Esophagus (tissue), 2 donors: Measurements from ENCODE around the gene AGMAT. TPM values are rescaled to one million over a fixed set of nuclear protein-coding genes. Genes with fewer than 3 reads are reported as not detected.
"Not testable (repeated sequence)": the region's sequence is repeated elsewhere in the genome, so short reads cannot be mapped to it uniquely, and the experiment has no call there.

Source experiments
- H3K27ac ChIP-seq, 2 donors: one replicate each; pipeline ENCODE4 v1.5.1; 2013; ENCODE audit warnings: low read depth in 2 of 2, mild to moderate bottlenecking in 2 of 2, inconsistent platforms in 1 of 2, low read length in 1 of 2, moderate library complexity in 1 of 2
- H3K27me3 ChIP-seq, 2 donors: one replicate each; pipeline ENCODE4 v1.6.1; 2013; ENCODE audit warnings: low read length in 2 of 2, control low read depth in 1 of 2, mild to moderate bottlenecking in 1 of 2; ENCODE audit not compliant: insufficient read depth in 2 of 2, control insufficient read depth in 1 of 2
- H3K36me3 ChIP-seq, 2 donors: one replicate each; pipeline ENCODE4 v1.6.1; 2013; ENCODE audit warnings: low read length in 1 of 2; ENCODE audit not compliant: control insufficient read depth in 2 of 2, insufficient read depth in 2 of 2
- H3K4me1 ChIP-seq, 2 donors: one replicate each; pipeline ENCODE4 v1.6.1; 2013; ENCODE audit warnings: low read length in 1 of 2; ENCODE audit not compliant: control insufficient read depth in 2 of 2, insufficient read depth in 2 of 2
- H3K4me3 ChIP-seq, 2 donors: one replicate each; pipeline ENCODE4 v1.5.1; 2013; ENCODE audit warnings: low read length in 2 of 2, mild to moderate bottlenecking in 2 of 2, low read depth in 1 of 2, moderate library complexity in 1 of 2
- H3K9me3 ChIP-seq, 2 donors: one replicate each; pipeline ENCODE4 v1.6.1; 2013; ENCODE audit warnings: mild to moderate bottlenecking in 2 of 2, low read depth in 1 of 2, low read length in 1 of 2, moderate library complexity in 1 of 2; ENCODE audit not compliant: control insufficient read depth in 2 of 2, insufficient read depth in 1 of 2
- WGBS, 2 donors: extraction: QIAGEN DNeasy Blood & Tissue Kit; methylation state at CpG; one replicate each; pipeline ENCODE4 v1.1.7; 2013; 5-methylcytosine and 5-hydroxymethylcytosine counted together
- polyA plus RNA-seq, 2 donors: library from polyadenylated mRNA; stranded (reverse); fragments of 200-250 nt; gene quantifications; one replicate each; pipeline ENCODE4 v1.2.3, GENCODE V29; 2013
- donor health status: healthy with polysubstance abuse.
- donor health status: Bipolar disorder and iron deficiency.

AGMAT gene
- polyA plus RNA-seq, 2 donors: 0.16 to 0.27 TPM

DNA sequence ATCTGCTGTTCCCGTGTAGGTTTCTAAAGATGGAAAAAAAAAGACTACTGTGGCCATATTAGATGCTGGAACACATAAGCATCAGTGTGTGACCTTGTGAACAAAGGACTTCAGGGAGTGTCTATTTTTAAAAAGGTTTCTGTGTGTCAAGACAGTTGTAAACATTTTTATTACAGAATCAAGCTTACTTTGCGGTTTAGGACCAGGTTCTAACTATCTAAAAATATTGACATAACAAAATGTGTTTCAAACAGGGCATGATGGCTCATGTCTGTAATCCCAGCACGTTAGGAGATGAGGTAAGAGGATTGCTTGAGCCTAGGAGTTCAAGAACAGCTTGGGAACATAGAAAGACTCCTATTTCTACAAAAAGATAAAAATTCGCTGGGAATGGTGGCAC lies 25.3 kb upstream of the AGMAT start:
- no peaks in the 10 kb centered on the region for H3K36me3 ChIP-seq
- H3K9me3 ChIP-seq: no peaks in the 10 kb centered on the region
- H3K4me1 ChIP-seq: no peaks in the 10 kb centered on the region
- WGBS, 2 donors: 39 to 57% methylated on average over 4 of the region's 4 CpGs
- H3K27me3 ChIP-seq: no peaks in the 10 kb centered on the region
- H3K27ac ChIP-seq: no peak overlapping the region
- H3K4me3 ChIP-seq: no peak overlapping the region

DNA sequence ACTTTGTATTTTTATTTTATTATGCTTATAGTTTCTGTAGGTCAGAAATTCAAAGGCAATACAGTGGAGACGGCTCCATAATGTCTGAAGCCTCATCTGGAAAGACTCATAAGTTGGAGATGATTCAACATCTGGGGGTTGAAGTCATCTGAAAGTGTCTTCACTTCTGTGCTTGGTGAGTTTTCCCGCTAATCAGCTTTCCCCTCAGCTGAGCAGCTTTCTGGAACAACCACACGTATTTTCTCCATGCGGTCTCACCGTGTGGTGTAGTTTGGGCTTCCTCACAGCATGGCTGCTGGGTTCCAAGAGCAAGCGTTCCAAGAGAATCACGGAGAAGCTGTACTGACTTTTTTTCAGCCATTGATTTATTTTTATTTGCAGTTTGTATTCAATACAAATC lies 24.8 kb upstream of the AGMAT start:
- H3K9me3 ChIP-seq: no peaks in the 10 kb centered on the region
- no peak overlapping the region for H3K27ac ChIP-seq
- no peaks in the 10 kb centered on the region for H3K36me3 ChIP-seq
- no peak overlapping the region for H3K4me3 ChIP-seq
- H3K4me1 ChIP-seq: no peaks in the 10 kb centered on the region
- 85 to 89% methylated on average over 7 of the region's 7 CpGs for WGBS, 2 donors
- H3K27me3 ChIP-seq: no peaks in the 10 kb centered on the region

DNA sequence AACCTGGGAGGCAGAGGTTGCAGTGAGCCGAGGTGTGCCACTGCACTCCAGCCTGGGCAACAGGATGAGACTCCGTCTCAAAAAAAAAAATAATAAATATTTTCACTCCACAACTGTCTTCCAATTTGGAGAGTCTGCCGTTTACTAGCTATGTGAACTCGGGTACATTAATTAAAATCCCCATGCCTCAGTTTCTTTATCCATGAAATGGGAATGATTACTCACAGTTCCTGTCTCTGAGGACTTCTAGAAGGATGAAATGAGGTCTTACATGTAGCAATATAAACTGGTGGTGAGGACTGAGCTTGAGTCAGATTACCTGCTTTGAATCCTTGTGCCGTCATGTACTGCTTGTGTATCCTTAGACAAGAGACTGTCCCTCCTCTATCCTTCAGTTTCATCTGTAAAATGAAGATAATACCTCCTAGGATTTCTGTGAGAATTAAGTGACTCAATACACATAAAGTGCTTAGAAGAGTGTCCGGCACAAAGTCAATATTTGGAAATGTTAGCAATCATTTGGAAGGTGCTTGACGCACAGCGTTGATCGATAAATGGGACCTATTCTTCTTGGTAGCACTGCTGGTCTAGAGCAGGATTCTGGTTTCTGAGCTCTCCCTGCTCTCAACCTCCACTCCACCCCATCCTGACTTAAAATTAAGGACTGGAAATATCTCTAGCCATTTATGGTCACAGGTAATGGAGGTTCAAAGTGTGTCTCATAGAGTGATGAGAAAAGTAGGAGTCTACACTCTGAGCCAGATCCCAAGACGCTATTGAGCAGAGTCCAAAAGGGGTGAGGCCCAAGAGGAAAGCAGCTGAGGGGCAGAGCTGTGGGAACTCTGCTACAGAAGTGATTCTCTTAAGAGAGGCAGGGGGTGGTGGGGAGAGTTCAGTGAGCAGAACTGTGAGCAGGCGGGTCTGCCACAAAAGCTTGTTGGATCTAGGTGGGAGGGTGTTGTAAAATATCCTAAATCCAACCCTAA lies 20.8 kb upstream of the AGMAT start:
- Histone ChIP-seq H3K4me1 (peaks cover 0 to 3% of the 10 kb centered on the region in 2 donors), H3K4me3 (no peak overlapping the region), H3K27ac (no peak overlapping the region), H3K27me3 (no peaks in the 10 kb centered on the region), H3K36me3 (no peaks in the 10 kb centered on the region), H3K9me3 (no peaks in the 10 kb centered on the region)
- 77 to 86% methylated on average over 11 of the region's 11 CpGs for WGBS, 2 donors

DNA sequence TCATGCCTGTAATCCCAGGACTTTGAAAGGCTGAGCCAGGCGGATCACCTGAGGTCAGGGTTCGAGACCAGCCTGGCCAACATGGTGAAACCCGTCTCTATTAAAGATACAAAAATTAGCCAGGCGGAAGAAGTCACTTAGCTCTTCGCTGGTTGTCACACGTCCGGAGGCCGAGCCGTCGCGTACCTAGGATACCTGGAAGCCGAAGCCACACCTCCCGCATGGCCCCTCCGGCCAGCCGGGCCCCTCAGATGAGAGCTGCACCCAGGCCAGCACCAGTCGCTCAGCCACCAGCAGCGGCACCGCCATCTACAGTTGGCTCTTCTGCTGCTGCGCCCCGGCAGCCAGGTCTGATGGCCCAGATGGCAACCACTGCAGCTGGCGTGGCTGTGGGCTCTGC lies 19.5 kb upstream of the AGMAT start:
- H3K36me3 ChIP-seq, H3K9me3 ChIP-seq, H3K27me3 ChIP-seq, H3K4me1 ChIP-seq, H3K4me3 ChIP-seq: not testable (repeated sequence)
- WGBS, 2 donors: 96% methylated on average over 21 of the region's 21 CpGs
- peak overlapping the region in 1 of 2 donors; percentile 97 for H3K27ac ChIP-seq

DNA sequence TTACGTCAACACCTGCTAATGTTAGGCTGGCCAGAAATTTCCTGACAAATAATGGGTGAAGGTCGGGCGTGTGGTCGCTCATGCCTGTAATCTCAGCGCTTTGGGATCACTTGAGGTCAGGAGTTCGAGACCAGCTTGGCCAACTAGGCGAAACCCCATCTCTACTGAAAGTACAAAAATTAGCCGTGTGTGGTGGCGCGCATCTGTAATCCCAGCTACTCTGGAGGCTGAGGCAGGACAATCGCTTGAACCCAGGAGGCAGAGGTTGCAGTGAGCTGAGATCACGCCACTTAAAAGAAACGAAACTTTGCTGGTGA lies 19.1 kb upstream of the AGMAT start:
- H3K9me3 ChIP-seq, H3K27me3 ChIP-seq, H3K36me3 ChIP-seq, H3K4me1 ChIP-seq: not testable (repeated sequence)
- H3K27ac ChIP-seq: peak overlapping the region; percentile 97
- H3K4me3 ChIP-seq: peak overlapping the region; percentile 63 to 86
- 63 to 69% methylated on average over 13 of the region's 13 CpGs for WGBS, 2 donors

DNA sequence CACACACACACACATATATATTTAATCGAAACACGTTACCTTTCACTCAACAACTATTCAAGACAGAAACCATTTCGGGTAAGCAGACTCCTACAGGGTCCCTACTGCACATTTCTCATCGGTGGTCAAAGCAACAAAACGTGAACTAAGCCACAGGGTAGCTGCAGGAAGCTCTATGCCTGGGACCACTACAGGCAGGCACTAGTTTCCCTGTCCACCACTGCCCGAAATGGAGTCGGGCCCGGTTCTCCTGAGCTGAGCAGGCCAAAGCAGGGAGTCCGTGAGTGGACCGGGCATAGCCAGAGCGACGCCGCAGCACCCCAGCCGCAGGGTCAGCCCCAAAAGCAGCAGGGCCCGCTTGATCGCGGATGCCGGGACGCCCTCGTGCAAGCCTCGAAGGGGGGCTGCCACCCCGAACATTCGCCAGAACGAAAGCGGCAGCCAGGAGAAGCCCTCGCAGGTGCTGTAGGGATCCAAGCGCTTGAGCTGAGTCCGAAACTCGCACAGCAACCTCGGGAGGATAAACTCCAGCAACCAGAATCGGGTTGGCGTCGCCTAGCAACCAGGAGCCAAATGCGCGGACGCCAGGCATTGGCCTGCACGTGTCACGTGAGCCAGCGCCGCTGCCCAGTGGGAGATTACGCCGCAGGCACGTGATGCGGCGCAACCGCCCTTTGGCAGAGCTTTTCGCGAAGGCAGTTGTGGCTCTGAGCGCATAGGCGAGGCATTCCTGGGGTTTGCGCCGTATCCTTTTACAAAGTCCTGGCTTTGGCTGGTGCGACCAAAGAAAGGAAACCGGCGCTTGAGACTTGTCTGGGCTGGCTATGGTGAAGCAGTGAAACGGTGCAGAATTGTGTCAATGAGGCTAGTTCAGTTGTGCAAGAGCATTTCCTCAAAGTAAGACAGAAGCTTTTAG lies 18.5 kb upstream of the AGMAT start:
- WGBS, 2 donors: 1 to 2% methylated on average over 56 of the region's 56 CpGs
- H3K9me3 ChIP-seq: no peaks in the 10 kb centered on the region
- H3K4me1 ChIP-seq: peaks cover 0 to 3% of the 10 kb centered on the region in 2 donors
- no peaks in the 10 kb centered on the region for H3K36me3 ChIP-seq
- H3K4me3 ChIP-seq: peak overlapping the region; percentile 63 to 86
- H3K27me3 ChIP-seq: no peaks in the 10 kb centered on the region
- H3K27ac ChIP-seq: peak overlapping the region; percentile 97

DNA sequence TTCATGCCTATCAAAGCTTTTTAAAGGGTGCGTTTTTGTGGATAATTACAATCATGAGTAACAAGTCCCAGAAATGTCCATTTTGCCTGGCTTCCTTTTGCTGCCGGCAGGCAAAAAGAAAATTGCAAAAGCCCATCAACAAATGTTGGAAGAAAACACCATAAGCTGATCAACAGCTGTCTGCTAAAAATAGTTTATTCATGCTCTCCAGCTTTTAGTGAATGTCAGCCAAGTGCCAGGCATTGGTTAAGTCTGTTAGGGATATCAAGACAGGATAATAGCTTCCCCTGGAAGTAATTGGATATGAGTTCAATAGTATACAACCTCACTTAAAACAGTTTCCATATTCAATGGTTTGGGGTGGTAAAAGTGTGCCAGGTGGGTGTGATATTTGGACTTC lies 13.6 kb upstream of the AGMAT start:
- no peak overlapping the region for H3K4me3 ChIP-seq
- H3K9me3 ChIP-seq: no peaks in the 10 kb centered on the region
- no peaks in the 10 kb centered on the region for H3K4me1 ChIP-seq
- no peak overlapping the region for H3K27ac ChIP-seq
- no peaks in the 10 kb centered on the region for H3K27me3 ChIP-seq
- H3K36me3 ChIP-seq: no peaks in the 10 kb centered on the region
- WGBS, 2 donors: 55 to 56% methylated on average over 2 of the region's 2 CpGs

DNA sequence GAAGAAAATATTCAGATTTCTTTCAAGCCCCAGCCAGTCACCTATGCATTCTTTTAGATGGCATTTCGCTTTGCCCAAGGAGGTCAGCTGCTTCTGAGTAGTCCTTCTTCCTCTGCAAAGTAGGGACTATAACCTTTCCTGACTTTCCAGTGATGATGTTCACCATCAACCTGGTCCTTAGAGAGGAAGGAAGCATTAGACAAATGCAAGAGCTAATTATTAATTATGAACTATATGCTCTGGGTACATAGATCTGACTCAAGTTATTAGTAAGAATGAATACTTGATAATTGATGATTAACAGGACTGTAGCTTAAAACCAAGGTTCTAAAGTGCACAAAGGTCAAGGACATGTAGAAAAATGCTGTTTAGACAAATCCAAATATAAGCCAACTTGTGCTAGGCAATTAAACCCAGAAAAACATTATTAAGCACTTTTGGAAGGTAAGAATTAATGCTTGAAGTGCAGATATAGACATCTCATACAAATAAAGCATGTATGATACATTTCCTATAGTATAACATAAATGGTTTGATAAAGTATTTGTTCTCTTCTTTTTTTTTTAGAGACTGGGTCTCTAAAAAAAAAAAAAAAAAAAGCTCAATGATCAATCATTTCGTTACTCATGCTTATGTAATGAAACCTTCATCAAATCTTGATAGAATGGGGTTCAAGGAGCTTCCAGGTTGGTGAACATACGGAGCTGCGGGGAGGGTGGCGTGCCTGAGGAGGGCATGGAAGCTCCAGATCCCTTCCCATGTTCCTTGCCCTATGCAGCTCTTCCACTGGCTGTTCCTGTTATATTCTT lies 11.2 kb upstream of the AGMAT start:
- Histone ChIP-seq H3K36me3 (no peaks in the 10 kb centered on the region), H3K27me3 (no peaks in the 10 kb centered on the region), H3K9me3 (no peaks in the 10 kb centered on the region), H3K27ac (no peak overlapping the region), H3K4me1 (no peaks in the 10 kb centered on the region), H3K4me3 (no peak overlapping the region)
- 73 to 85% methylated on average over 5 of the region's 5 CpGs for WGBS, 2 donors

DNA sequence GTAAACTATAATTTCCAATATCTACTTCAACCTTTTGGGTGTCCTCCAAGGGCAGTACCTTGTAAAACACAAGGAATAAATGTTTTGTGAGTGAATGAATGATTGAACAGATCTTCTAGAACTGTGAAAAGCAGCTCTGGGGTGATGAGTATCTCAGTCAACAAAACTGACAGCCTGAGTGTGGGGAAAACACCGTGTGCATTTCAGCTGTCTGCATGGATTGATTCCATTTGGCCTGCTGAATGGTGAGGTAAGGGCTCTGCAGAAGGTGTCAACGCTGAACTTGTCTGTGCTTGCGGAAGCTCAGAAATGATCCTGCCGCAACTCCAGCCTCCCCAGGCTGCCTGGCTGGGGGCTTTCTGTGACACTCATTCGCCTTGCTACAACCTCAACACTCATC lies 7.4 kb upstream of the AGMAT start:
- no peaks in the 10 kb centered on the region for H3K4me1 ChIP-seq
- WGBS, 2 donors: 28 to 58% methylated on average over 5 of the region's 5 CpGs

More for the DNA sequence above, 7.4 kb upstream of the AGMAT start:
- no peak overlapping the region for H3K4me3 ChIP-seq
- H3K36me3 ChIP-seq: no peaks in the 10 kb centered on the region
- no peaks in the 10 kb centered on the region for H3K27me3 ChIP-seq
- H3K27ac ChIP-seq: peak overlapping the region in 1 of 2 donors; percentile 21
- no peaks in the 10 kb centered on the region for H3K9me3 ChIP-seq
